ENCODE measurements around the gene PRUNE2.

DNA sequence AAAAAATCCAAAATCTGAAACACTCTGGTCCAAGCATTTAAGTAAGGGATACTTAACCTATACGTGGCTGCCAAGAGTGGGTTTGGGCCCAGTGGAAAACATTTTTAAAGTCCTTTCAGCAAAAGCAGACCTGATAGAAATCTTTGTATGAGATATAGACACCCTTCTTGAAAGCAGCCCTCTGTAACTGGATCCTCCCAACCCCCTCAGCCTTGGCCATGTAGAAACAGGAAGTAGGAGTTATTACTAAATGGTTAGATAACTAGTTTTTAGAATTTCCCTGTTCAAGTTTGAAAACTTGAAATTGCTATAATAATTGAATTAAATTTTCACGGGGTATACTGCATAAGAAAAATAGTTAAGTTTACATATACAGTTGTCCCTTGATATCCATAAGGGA lies 253.0 kb downstream of the PRUNE2 start:
- TF ChIP-seq POLR2A (IDR thresholded peaks at IDR 0.05) = no peak
- no peak for TF ChIP-seq CTCF (IDR thresholded peaks at IDR 0.05)
- no peak for TF ChIP-seq POLR2AphosphoS5 (IDR thresholded peaks at IDR 0.05)

Data from prostate gland (tissue), 2 donors.